ENCODE data around the gene HPDL.
A peak's percentile ranks its signal among the peaks of the same experiment; 100 is the strongest.
"Not testable (repeated sequence)": the region's sequence is repeated elsewhere in the genome, so short reads cannot be mapped to it uniquely, and the experiment has no call there.

Gene HPDL

GRCh38 chr1:45326627-45327623, at the start of gene HPDL:
HPDL (plus strand) TSS chr1:45326895; CDS start chr1:45327149, 254 bp downstream.
- TF ChIP-seq CTCF (IDR thresholded peaks at IDR 0.05; ENCODE audit: low read depth, low read length, missing control alignments) = peak; percentile 27
- Histone ChIP-seq H3K27me3 (replicated peaks) (no peaks in the 10 kb centered on the region), H3K4me3 (ENCODE audit: low read depth, low read length) (peak within 1 kb of the TSS; percentile 62), H3K27ac (no peak within 1 kb of the TSS), H3K36me3 (replicated peaks) (no peaks in the 10 kb centered on the region)
- DNase-seq = peak; percentile 31
- in situ Hi-C loops (cut with HindIII; ENCODE audit: low pct_ligation_motif_present, low sequenced_read_pairs) = no loop called here

GRCh38 chr1:45282351-45282750, 44.3 kb upstream of the HPDL start:
- no peak for DNase-seq
- TF ChIP-seq CTCF (IDR thresholded peaks at IDR 0.05; ENCODE audit: low read depth, low read length, missing control alignments) = no peak
- Histone ChIP-seq H3K4me3 (ENCODE audit: low read depth, low read length) (no peak overlapping the region), H3K27me3 (replicated peaks) (no peaks in the 10 kb centered on the region), H3K27ac (no peak overlapping the region), H3K36me3 (replicated peaks) (no peaks in the 10 kb centered on the region)
- in situ Hi-C loops (cut with HindIII; ENCODE audit: low pct_ligation_motif_present, low sequenced_read_pairs) = no loop called here

- H3K4me3 ChIP-seq (ENCODE audit: low read depth, low read length); in situ Hi-C loops (cut with HindIII; ENCODE audit: low pct_ligation_motif_present, low sequenced_read_pairs); H3K36me3 ChIP-seq (replicated peaks); DNase-seq; H3K27me3 ChIP-seq (replicated peaks); H3K27ac ChIP-seq: not testable (repeated sequence)
These were observed 41.8 kb upstream of the HPDL start for GRCh38 chr1:45284858-45285257.

GRCh38 chr1:45286521-45286920, 40.2 kb upstream of the HPDL start:
- H3K27ac ChIP-seq; H3K36me3 ChIP-seq (replicated peaks); H3K27me3 ChIP-seq (replicated peaks); H3K4me3 ChIP-seq (ENCODE audit: low read depth, low read length); in situ Hi-C loops (cut with HindIII; ENCODE audit: low pct_ligation_motif_present, low sequenced_read_pairs); DNase-seq: not testable (repeated sequence)

GRCh38 chr1:45291002-45291401, 35.7 kb upstream of the HPDL start:
- H3K27ac ChIP-seq; H3K4me3 ChIP-seq (ENCODE audit: low read depth, low read length); in situ Hi-C loops (cut with HindIII; ENCODE audit: low pct_ligation_motif_present, low sequenced_read_pairs); H3K36me3 ChIP-seq (replicated peaks); DNase-seq; H3K27me3 ChIP-seq (replicated peaks): not testable (repeated sequence)

- in situ Hi-C loops (cut with HindIII; ENCODE audit: low pct_ligation_motif_present, low sequenced_read_pairs) = no loop called here
These were observed 35.0 kb upstream of the HPDL start for GRCh38 chr1:45291716-45292115.

More at GRCh38 chr1:45291716-45292115, 35.0 kb upstream of the HPDL start:
- Histone ChIP-seq H3K27me3 (replicated peaks) (no peaks in the 10 kb centered on the region), H3K36me3 (replicated peaks) (no peaks in the 10 kb centered on the region), H3K27ac (no peak overlapping the region), H3K4me3 (ENCODE audit: low read depth, low read length) (no peak overlapping the region)
- no peak for DNase-seq
- TF ChIP-seq CTCF (IDR thresholded peaks at IDR 0.05; ENCODE audit: low read depth, low read length, missing control alignments) = no peak

All from brain microvascular endothelial cell (primary cell).